ENCODE results near the gene TMED9. TPM values are rescaled to one million over a fixed set of nuclear protein-coding genes. Genes with fewer than 3 reads are reported as not detected.

The TMED9 gene
- total and polyA plus RNA-seq, 10 of the 15 experiments (the other 5 are each of a cell fraction or from before 2014, with no cell fraction given): 35.7 to 144 (median 105) TPM

DNA sequence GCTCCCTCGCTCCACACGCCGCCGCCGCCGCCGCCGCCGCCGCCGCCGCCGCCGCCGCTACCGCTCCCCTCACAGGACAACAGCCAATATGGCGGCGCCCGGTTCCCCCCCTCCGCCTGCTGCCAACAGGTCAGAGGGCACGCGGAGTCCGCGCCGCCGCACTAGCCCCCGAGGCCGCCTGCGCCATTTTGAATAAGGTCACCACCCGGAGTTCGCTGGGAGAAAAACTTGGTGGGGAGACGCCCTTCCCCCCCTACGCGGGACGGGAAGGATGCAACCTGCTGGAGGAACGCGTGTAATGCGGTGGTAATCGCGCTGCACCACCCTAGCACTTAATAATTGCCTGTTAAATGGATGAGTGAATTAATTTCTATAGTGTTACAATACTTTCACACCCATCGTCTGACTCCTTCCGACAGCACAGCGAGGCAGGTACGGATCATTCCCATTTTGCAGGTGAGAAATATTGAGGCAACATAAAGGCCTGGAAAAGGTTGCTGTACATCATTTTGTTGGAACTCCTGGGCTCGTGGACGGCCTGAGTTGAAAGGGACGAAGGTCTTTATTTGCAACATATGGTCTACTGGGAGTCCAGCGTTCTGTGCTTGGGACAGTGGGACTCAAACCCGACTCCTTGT, 37.4 kb upstream of the TMED9 start, which contains the start of gene FAM193B (continued):
- TF ChIP-seq, protein P1, sequence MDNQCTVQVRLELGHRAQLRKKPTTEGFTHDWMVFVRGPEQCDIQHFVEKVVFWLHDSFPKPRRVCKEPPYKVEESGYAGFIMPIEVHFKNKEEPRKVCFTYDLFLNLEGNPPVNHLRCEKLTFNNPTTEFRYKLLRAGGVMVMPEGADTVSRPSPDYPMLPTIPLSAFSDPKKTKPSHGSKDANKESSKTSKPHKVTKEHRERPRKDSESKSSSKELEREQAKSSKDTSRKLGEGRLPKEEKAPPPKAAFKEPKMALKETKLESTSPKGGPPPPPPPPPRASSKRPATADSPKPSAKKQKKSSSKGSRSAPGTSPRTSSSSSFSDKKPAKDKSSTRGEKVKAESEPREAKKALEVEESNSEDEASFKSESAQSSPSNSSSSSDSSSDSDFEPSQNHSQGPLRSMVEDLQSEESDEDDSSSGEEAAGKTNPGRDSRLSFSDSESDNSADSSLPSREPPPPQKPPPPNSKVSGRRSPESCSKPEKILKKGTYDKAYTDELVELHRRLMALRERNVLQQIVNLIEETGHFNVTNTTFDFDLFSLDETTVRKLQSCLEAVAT (IDR thresholded peaks at IDR 0.05): peak; percentile 97
- peak; percentile 85; the same call in 1 of the 2 replicates for TF ChIP-seq TARDBP (IDR thresholded peaks at IDR 0.05; ENCODE audit: borderline replicate concordance)
- TF ChIP-seq, protein P2, sequence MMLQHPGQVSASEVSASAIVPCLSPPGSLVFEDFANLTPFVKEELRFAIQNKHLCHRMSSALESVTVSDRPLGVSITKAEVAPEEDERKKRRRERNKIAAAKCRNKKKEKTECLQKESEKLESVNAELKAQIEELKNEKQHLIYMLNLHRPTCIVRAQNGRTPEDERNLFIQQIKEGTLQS (IDR thresholded peaks at IDR 0.05; ENCODE audit: borderline replicate concordance, extremely low read depth, low read depth, low read length): no peak
- no peak for TF ChIP-seq RFX5 (IDR thresholded peaks at IDR 0.05; ENCODE audit: low read depth, low read length)
- no peak for TF ChIP-seq ZZZ3 (IDR thresholded peaks at IDR 0.05; ENCODE audit: control insufficient read depth, insufficient read length, low read depth)
- TF ChIP-seq SREBF1 (IDR thresholded peaks at IDR 0.05; ENCODE audit: low read length): peak; percentile 75

DNA sequence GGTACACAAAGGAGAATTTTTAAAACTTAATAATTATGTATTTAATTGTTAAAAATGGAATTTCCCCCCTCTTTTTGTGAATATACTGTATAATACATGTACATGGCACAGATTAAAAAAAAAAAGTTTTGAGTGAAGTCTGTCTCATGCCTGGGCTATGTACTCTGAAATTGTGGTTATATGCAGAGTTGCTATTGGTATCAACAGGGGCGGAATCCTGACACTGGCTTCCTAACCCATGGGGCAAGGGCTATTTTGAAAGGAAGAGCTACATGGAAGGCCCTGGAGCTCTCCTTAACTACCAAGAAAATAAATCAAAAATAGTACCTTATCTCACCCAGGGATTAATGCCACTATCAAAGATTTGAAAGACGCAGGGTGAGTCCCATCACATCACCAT, 36.8 kb upstream of the TMED9 start:
- CTCF ChIA-PET: no interaction called here
- ATAC-seq (no peak), DNase-seq (ENCODE audit: low read depth, low spot score) (no peak), FAIRE-seq (no peak)
- Histone ChIP-seq H2AFZ (ENCODE audit: control insufficient read depth, low read depth, low read length) (peak overlapping the region; percentile 96; the same call in 1 of the 2 replicates), H3K4me3 (no peak overlapping the region), H3K27me3 (replicated peaks in 1 of 2; ENCODE audit: control insufficient read depth in 2 of 2, insufficient read depth in 2 of 2, low read length in 1 of 2) (no peaks in the 10 kb centered on the region), H3K4me2 (ENCODE audit: control insufficient read depth, insufficient read depth) (peak overlapping the region; percentile 81; the same call in 1 of the 2 replicates), H3K9ac (ENCODE audit: control insufficient read depth, insufficient read depth, low read length) (no peak overlapping the region), H4K20me1 (ENCODE audit: control insufficient read depth, insufficient read depth) (no peaks in the 10 kb centered on the region; the same call in 1 of the 2 replicates), H3K27ac (ENCODE audit: control insufficient read depth, insufficient read depth) (no peak overlapping the region), H3K79me2 (ENCODE audit: control insufficient read depth, insufficient read depth, low read length) (peaks cover 20% of the 10 kb centered on the region), H3K36me3 (ENCODE audit: control insufficient read depth in 2 of 2, insufficient read depth in 2 of 2, low read length in 1 of 2) (0 out of 4 replicates have a peak, but pooled peaks cover 0 to 3% of the 10 kb centered on the region in 2 experiments), H3K4me1 (ENCODE audit: control insufficient read depth, insufficient read depth, low read length) (peaks cover 8% of the 10 kb centered on the region), H3K9me3 (replicated peaks; ENCODE audit: control insufficient read depth, insufficient read depth, low read length) (no peaks in the 10 kb centered on the region)
- 100% methylated on average over 2 of the region's 2 CpGs for WGBS (ENCODE audit: insufficient coverage, insufficient replicate concordance, low lambda C conversion rate, missing lambda C conversion rate)
- SMC1A ChIA-PET (ENCODE audit: uncharacterized antibody, unreplicated experiment): no interaction called here
- POLR2A ChIA-PET: interaction anchor here (1.0 kb wide), 1 partner anchor 18 kb away, joined by 3 read pairs; no protein-coding TSS in a partner anchor
- no TSS peak for BruUV-seq (replicated peaks)
- in situ Hi-C loops (cut with MboI): no loop called here
- RAD21 ChIA-PET (ENCODE audit: unreplicated experiment): no interaction called here
- intact Hi-C loops (cut with micrococcal nuclease; ENCODE audit: unreplicated experiment): no loop called here
- TF ChIP-seq, protein P3, sequence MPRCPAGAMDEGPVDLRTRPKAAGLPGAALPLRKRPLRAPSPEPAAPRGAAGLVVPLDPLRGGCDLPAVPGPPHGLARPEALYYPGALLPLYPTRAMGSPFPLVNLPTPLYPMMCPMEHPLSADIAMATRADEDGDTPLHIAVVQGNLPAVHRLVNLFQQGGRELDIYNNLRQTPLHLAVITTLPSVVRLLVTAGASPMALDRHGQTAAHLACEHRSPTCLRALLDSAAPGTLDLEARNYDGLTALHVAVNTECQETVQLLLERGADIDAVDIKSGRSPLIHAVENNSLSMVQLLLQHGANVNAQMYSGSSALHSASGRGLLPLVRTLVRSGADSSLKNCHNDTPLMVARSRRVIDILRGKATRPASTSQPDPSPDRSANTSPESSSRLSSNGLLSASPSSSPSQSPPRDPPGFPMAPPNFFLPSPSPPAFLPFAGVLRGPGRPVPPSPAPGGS (IDR thresholded peaks at IDR 0.05; ENCODE audit: borderline replicate concordance, insufficient read depth, low read depth, low read length, poor library complexity, severe bottlenecking): no peak
- TF ChIP-seq BHLHE40 (IDR thresholded peaks at IDR 0.05; ENCODE audit: borderline replicate concordance in 1 of 2, low read depth in 2 of 2, low read length in 1 of 2) (no peak), MYB (IDR thresholded peaks at IDR 0.05; ENCODE audit: borderline replicate concordance, low read depth, low read length) (no peak), NFYA (IDR thresholded peaks at IDR 0.05; ENCODE audit: borderline replicate concordance, low read depth, low read length) (no peak), CHD4 (IDR thresholded peaks at IDR 0.05) (no peak), CHD2 (IDR thresholded peaks at IDR 0.05; ENCODE audit: borderline replicate concordance, low read depth, low read length) (no peak), JUND (IDR thresholded peaks at IDR 0.05; ENCODE audit: low read depth, low read length) (no peak), MTA2 (IDR thresholded peaks at IDR 0.05; ENCODE audit: low read depth) (no peak), TBL1XR1 (IDR thresholded peaks at IDR 0.05; ENCODE audit: low read depth, low read length) (no peak), JUNB (IDR thresholded peaks at IDR 0.05) (no peak), HCFC1 (IDR thresholded peaks at IDR 0.05; ENCODE audit: low read length) (no peak), SPI1 (IDR thresholded peaks at IDR 0.05; ENCODE audit: borderline replicate concordance, insufficient read depth, low read depth, low read length) (no peak)
